Measurements from ENCODE around the gene MCTS1. TPM values are rescaled to one million over a fixed set of nuclear protein-coding genes. Genes with fewer than 3 reads are reported as not detected.

The MCTS1 gene
- total and polyA plus RNA-seq, 2 experiments from 2014 or later, result 33.0 to 58.2 TPM

DNA sequence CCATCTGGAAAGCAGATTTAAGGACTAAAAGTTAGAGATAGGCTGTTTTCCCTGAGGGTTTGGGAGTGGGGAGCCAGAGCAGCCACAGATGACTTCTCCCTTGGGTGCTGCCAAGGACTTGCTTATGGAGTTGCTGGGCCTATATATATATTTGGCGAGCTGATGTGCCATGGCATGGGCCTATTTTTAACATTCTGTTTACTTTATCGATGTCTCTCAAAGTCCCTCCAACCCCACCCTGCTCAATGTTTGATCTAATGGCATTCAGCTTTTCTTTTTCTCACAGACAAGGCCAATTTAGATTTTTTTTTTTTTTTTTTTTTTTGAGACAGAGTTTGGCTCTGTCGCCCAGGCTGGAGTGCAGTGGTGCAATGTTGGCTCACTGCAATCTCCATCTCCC, 37.1 kb upstream of the MCTS1 start:
- H3K79me2 ChIP-seq (replicated peaks; ENCODE audit: insufficient read depth), result no peaks in the 10 kb centered on the region
- Mint-ChIP-seq H3K4me1 (peaks cover 5% of the 10 kb centered on the region), H3K27ac (no peak overlapping the region), H3K36me3 (ENCODE audit: low read depth) (no peaks in the 10 kb centered on the region), H3K27me3 (ENCODE audit: insufficient read depth, low read depth, poor library complexity) (no peaks in the 10 kb centered on the region), H3K4me3 (no peak overlapping the region), H3K9me3 (no peaks in the 10 kb centered on the region)
- peaks cover 6% of the 10 kb centered on the region for H3K4me1 ChIP-seq (ENCODE audit: insufficient read depth)
- no peak overlapping the region for H2AFZ ChIP-seq
- ATAC-seq (no peak), DNase-seq (ENCODE audit: low spot score) (no peak)
- no peaks in the 10 kb centered on the region for H4K20me1 ChIP-seq (replicated peaks; ENCODE audit: insufficient read depth)
- H3K4me3 ChIP-seq, result no peak overlapping the region
- H3K27ac ChIP-seq (ENCODE audit: low read depth), result no peak overlapping the region
- no peak for TF ChIP-seq CREB1 (CRISPR knock-in tag; IDR thresholded peaks at IDR 0.05; ENCODE audit: low read depth)
- no peak for TF ChIP-seq ETS1 (IDR thresholded peaks at IDR 0.05)
- TF ChIP-seq STAT1 (IDR thresholded peaks at IDR 0.05; ENCODE audit: unreplicated experiment), result no peak
- no peak for TF ChIP-seq ZNF331 (CRISPR knock-in tag; IDR thresholded peaks at IDR 0.05; ENCODE audit: low read depth)
- TF ChIP-seq EZH2phosphoT487 (IDR thresholded peaks at IDR 0.05; ENCODE audit: unreplicated experiment), result no peak
- TF ChIP-seq POLR2AphosphoS5 (IDR thresholded peaks at IDR 0.05; ENCODE audit: low read depth), result no peak
- TF ChIP-seq EZH2 (IDR thresholded peaks at IDR 0.05; ENCODE audit: low read depth, unreplicated experiment), result no peak
- no peak for TF ChIP-seq JUNB (IDR thresholded peaks at IDR 0.05; ENCODE audit: unreplicated experiment)
- TF ChIP-seq CTCF (conservative IDR thresholded peaks at IDR 0.05; ENCODE audit: low read depth in 2 of 2), result no peak
- TF ChIP-seq ZNF114 (CRISPR knock-in tag; IDR thresholded peaks at IDR 0.05), result no peak
- TF ChIP-seq NANOG (IDR thresholded peaks at IDR 0.05; ENCODE audit: borderline replicate concordance), result no peak
- TF ChIP-seq, protein P1, sequence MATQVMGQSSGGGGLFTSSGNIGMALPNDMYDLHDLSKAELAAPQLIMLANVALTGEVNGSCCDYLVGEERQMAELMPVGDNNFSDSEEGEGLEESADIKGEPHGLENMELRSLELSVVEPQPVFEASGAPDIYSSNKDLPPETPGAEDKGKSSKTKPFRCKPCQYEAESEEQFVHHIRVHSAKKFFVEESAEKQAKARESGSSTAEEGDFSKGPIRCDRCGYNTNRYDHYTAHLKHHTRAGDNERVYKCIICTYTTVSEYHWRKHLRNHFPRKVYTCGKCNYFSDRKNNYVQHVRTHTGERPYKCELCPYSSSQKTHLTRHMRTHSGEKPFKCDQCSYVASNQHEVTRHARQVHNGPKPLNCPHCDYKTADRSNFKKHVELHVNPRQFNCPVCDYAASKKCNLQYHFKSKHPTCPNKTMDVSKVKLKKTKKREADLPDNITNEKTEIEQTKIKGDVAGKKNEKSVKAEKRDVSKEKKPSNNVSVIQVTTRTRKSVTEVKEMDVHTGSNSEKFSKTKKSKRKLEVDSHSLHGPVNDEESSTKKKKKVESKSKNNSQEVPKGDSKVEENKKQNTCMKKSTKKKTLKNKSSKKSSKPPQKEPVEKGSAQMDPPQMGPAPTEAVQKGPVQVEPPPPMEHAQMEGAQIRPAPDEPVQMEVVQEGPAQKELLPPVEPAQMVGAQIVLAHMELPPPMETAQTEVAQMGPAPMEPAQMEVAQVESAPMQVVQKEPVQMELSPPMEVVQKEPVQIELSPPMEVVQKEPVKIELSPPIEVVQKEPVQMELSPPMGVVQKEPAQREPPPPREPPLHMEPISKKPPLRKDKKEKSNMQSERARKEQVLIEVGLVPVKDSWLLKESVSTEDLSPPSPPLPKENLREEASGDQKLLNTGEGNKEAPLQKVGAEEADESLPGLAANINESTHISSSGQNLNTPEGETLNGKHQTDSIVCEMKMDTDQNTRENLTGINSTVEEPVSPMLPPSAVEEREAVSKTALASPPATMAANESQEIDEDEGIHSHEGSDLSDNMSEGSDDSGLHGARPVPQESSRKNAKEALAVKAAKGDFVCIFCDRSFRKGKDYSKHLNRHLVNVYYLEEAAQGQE (IDR thresholded peaks at IDR 0.05; ENCODE audit: unreplicated experiment), result no peak
- TF ChIP-seq ZNF462 (CRISPR knock-in tag; IDR thresholded peaks at IDR 0.05), result no peak
- no peaks in the 10 kb centered on the region for H3F3A ChIP-seq (replicated peaks; ENCODE audit: low read depth)
- H3K9me2 ChIP-seq (ENCODE audit: insufficient read depth), result no peaks in the 10 kb centered on the region
- H3K27me3 ChIP-seq (ENCODE audit: insufficient read depth), result no peaks in the 10 kb centered on the region
- no peaks in the 10 kb centered on the region for H3K36me3 ChIP-seq (ENCODE audit: insufficient read depth)
- no peak overlapping the region for H3K4me2 ChIP-seq
